HG02870 (cell line): ENCODE measurements around the gene RSPH10B2.
"Not testable (repeated sequence)": the region's sequence is repeated elsewhere in the genome, so short reads cannot be mapped to it uniquely, and the experiment has no call there.

Source experiments
- ATAC-seq: cut with Tn5 transposase; IDR thresholded peaks from one replicate; pipeline ENCODE4 v1.9.1; 2021; ENCODE audit warnings: mild to moderate bottlenecking, moderate library complexity; ENCODE audit not compliant: unreplicated experiment

The RSPH10B2 gene

DNA sequence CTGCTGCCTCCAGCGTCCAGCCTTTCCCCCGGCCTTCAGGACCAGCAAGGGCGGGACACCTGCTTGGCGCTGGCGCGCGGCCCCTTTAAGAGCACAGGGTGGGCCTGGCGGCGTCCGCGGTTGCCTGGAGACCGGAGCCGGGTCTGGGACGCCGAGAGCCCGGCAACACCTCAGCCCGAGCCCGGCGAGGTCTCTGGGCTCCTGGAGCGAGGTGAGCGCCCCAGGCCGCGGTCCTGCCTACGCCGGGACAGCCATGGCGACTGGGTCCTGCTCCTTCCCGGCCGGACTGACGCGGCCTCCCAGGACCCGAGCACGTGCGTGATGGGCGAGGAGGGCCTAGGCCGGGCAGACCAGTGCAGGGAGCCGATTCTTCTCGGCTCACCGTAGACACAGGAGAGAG, at the start of gene RSPH10B2:
Gene RSPH10B2 (plus strand): TSS at position 140 of the 400 bp plus-strand sequence. CDS start 3,575 bp downstream, outside the sequence.
- not testable (repeated sequence) for ATAC-seq

DNA sequence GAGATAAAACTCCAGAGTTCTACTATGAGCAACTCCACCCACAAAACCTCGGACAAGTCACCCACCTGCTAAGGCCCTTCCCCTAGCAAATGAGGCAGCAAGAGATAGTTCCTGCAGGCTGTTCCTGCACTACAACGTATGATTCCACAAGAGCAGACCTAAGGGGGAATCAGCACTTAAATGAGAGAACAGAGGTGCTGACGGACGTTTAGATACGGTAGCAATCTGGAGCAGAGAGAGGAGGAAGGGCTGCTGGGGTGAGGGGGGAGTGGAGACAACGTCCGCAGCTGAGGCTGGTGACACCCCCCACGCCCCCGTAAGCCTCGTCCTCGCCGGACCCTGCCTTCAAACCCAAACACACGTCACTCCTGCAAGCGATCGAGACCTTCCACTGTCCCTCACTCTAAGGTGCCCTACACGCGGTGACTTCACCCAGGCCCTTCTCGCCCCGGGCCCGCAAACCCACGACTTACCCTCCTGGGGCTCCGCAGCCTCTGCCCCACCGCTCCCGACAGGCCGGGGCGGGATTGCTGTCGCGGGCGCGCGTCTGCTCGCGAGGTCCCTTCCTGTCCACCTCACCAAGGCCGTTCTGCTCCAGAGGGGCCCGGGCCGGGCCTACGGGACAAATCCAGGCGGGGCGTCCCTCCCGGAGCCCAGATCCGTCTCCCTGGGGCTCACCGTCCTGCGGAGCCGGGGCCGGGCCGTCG, 47.8 kb upstream of the RSPH10B2 start:
- ATAC-seq, result peak; percentile 19

DNA sequence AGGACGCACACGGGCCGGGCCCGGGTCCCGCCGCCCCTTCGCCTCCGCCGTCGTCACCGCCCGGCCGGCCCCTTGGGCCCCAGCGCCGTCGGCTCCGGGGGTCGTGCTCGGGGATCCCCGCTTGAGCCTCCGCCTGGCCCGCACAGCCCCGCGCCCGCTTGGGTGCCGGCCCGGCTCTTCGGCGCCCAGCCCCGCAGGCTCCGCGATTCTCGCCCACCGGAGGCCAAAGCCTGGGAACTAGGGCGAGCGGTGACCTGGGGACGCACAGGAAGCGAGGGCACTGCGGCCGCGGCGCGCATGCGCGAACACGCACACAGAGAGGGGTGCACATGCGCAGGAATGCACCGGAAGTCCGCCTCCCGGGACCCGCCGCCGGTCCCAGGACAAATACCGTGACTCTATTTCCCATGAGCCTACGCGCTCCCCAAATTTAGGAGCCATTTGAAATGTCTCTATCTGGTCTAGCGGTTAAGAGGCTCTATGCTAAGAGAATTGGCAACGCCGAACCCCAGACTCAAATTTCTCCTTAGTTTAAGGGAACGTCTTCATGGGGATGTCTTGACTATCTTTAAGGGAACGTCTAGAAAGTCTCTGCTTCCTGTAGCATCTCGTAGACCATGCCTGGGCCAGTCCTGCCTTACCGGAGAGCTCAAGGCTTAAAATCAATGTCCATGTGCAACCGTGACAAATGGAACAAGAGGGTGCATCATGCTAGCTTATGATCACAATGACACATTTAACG, 47.1 kb upstream of the RSPH10B2 start, which contains the start of gene ZNF12:
Gene ZNF12 (minus strand): TSS at position 282 of the 742 bp plus-strand sequence. CDS start 1,774 bp downstream, outside the sequence.
- ATAC-seq, result peak; percentile 87

DNA sequence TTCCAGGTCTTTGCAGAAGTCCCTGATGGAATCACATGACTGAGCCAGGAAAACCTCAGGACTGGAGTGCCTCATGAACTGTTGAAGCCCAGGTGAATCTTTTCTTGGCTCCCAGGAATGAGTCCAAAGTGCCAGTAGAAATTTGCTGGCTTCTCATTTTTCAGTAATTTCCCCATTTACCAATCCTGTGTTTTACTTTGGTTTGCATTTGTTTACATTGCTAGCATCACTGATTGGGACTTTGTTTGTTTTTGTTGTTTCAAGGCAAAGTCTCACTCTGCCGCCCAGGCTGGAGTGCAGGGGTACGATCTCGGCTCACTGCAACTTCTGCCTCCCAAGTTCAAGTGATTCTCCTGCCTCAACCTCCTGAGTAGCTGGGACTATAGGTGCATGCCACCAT, 45.6 kb upstream of the RSPH10B2 start:
- no peak for ATAC-seq

DNA sequence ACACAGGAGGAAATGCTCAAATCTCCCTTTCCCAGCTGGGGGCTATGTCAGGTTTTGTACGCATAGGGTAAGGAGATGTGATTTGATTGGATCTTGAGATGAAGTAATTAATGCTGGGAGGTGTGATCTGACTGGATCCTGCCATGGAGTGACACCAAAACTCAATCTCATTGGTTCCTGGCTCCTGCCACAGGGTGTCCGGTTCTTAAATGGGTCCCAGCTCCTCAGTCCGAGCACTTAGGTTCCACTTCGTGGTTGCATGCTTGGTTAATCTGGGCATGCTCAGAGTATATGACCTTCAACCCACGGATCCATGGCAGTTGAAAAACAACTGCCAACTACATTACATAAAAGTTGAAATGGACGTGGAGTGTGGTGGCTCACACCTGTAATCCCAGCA, 44.1 kb upstream of the RSPH10B2 start:
- no peak for ATAC-seq

DNA sequence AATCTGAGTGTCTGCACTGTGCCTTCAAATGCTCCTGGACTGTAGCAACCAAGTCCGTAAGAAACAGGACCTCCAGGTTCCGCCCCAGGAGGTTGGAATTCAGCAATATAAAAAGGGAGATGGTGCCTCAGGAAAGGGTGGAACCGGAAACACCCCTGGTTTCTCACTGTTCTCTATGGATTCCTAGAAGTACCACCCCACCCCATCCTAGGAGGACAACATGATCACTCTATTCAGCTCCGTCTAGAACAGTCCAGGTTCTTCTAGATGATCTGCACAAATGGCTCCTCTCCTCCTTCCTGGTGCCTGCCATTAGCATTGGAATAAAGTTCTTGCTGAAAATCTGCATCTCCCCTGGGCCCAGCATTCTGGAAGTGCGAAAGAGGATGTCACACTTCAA, 39.5 kb upstream of the RSPH10B2 start:
- no peak for ATAC-seq

DNA sequence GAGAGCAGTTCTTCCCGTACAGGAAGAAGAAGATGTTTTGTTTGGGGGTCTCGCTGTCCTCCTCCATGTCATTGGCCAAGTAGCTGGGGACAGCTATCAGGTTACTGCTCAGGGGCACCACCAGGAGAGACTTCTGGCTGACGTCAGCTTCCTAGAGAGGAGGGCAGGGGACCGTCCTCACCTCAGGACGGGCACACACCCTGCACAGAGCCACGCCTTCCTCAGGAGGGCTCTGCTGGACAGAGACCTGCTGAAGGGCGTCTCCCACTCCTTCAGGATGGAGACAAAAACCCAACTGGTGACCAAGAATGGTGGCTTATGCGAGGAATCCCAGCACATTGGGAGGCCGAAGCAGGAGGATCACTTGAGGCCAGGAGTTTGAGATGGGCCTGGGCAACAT, 38.0 kb upstream of the RSPH10B2 start:
- ATAC-seq, result not testable (repeated sequence)

DNA sequence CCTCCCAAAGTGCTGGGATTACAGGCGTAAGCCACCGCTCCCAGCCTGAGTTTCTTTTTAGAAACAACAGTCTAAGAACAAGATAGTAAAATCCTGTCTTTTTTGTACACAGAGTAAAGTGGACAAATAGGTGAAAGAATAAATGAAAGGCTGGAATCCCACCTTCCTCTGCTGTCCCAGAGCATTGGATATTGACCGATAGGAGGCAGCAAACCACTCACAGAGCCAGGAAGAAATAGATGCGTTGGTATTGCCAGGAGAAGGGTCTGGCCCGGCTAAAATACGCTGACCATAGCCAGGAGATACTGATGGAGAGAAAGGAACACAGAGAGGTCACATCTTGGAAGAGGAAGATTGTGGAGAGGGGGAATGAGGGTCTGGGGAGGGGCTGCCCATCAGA, 35.8 kb upstream of the RSPH10B2 start:
- ATAC-seq, result no peak

DNA sequence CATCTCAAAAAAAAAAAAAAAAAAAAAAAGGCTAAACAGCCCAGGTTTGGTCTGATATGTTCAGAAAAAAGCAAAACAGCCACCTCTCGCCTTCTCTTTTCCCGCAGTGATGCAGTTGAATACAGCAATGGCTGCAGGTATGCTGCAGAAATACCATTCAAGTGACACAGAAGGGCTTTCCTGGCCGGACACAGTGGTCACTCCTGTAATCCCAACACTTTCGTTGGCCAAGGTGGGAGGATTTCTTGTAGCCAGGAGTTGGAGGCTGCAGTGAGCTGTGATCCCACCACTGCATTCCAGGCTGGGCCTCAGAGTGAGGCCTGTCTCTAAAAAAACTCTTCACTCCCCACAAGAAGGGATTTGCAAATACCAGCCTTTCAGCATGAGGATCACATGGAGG, 29.6 kb upstream of the RSPH10B2 start:
- ATAC-seq, result not testable (repeated sequence)

DNA sequence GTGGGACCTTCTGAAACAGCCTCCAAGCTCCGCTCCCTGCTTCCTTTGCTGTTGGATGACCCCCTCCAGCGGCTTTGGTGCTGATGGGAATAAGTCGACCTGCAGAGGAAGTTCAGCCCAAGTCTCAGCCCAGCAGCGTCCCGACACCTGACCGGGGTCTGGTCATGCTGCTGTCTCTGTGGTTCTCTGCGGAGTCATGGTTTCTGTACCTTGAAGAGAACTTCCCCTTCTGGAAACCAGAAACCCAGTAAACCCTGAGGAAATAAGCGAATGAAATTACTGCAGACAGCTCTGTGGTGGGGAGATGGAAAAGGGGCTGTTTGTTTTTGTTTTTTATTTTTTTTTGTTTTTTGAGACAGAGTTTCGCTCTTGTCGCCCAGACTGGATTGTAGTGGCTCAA, 28.9 kb upstream of the RSPH10B2 start:
- ATAC-seq, result peak; percentile 59

DNA sequence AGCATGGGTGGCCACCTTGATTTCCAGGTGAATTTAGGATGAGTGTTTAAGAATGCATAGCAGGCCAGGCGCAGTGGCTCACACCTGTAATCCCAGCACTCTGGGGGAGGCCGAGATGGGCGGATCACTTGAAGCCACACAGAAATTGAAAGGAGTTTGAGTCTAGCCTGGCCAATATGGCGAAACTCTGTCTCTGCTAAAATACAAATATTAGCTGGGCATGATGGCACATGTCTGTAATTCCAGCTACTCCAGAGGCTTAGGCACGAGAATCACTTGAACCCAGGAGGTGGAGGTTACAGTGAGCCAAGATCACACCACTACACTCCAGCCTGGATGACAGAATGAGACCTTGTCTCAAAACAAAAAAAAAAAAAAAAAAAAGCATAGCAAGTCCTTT, 27.6 kb upstream of the RSPH10B2 start:
- ATAC-seq, result not testable (repeated sequence)

DNA sequence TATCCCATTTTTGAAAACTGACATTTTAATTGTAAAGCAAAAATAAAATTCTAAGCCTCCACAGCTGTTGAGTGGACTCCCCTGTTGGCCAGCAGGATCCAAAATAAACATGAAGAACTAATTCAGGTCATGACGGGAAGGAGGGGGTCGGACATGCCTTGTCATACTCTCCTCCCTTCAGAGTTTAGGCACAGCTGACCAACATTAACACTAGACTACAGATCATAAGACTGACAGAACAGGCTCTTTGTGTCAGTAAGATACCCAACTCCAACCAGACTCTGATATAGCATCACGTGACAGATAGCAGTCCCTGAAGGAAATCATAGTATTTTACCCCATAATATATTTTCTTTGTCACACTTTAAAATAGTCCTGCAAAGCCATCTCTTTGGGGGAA, 26.2 kb upstream of the RSPH10B2 start:
- no peak for ATAC-seq

DNA sequence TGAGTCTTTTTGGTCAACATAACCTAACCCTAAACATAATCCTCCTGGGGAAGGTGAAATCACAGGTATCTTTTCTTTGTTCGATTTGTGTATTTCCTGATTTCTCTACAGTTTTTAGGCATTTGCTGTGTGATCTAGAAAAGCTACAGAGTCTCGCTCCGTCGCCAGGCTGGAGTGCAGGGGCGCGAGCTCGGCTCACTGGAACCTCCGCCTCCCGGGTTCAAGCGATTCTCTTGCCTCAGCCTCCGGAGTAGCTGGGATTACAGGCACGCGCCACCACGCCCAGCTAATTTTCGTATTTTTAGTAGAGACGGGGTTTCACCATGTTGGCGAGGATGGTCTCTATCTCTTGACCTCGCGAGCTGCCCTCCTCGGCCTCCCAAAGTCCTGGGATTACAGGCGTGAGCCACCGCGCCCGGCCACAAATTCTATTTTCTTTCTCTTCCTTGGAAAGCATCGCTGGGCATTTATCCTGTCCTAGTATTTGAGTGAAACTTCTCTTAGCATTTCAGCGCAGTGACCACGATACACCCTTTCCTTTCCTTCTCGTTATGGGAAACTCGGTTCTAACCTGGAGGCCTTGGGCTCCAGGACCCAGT, 24.9 kb upstream of the RSPH10B2 start:
- not testable (repeated sequence) for ATAC-seq

DNA sequence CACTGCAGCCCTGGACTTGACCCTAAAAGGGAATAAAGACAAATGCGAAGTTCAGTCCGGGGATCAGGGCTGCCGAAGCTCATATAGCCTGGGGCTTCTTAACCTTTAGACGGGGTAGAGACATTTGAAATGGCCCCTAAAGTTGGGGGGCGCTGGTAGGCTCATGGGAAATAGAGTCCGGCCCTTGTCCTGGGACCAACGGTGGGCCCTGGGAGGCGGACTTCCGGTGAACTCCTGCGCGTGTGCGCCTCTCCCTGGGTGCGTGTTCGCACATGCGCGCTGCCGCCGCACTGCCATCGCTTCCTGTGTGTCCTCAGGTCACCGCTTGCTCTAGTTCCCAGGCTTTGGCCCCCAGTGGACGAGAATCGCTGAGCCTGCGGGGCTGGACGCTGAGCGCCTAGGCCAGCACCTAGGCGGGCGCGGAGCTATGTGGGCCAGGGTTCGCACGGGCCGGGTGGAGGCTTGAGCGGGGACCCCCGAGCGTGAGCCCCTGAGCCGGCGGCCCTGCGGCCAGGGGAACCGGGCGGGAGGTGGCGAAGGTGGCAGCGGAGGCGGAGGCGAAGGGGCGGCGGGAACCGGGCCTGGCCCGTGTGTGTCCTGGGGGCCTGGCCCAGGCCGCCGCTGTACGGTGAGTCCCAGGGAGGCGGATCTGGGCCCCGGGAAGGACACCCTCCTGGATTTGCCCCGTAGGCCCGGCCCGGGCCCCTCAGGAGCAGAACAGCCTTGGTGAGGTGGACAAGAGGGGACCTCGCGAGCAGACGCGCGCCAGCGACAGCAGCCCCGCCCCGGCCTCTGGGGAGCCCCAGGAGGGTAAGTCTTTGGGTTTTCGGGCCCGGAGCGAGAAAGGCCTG, 24.2 kb upstream of the RSPH10B2 start:
- ATAC-seq, result peak; percentile 86

DNA sequence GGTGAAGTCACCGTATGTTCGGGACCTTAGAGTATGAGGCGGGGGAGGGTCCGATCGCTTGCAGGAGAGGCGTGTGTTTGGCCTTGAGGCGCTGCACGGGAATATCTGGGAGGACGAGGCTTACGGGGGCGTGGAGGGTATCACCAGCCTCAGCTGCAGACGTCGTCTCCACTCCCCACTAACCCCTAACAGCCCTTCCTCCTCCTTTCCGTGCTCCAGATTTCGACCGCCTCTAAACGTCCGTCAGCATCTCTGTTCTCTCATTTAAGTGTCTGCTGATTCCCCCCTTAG, 23.6 kb upstream of the RSPH10B2 start:
- no peak for ATAC-seq

DNA sequence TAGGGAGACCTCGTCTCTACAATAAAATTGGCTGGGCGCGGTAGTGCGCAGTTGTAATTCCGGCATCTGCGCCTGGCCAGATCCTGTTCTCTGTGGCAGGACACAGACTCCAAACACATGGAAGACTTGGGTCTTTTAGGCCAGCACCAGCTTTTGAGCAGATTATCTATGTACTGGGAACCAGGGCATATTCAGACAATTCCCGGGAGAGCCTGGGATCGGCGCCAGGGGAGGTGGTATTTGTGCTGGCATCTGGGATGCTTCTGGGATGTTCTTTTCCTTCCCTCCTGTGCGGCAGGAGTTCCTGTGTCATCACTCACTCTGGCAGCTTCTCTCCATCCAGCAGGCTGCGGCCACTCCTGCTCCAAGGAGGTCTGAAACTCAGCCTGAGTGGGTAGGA, 15.5 kb upstream of the RSPH10B2 start:
- ATAC-seq, result not testable (repeated sequence)

DNA sequence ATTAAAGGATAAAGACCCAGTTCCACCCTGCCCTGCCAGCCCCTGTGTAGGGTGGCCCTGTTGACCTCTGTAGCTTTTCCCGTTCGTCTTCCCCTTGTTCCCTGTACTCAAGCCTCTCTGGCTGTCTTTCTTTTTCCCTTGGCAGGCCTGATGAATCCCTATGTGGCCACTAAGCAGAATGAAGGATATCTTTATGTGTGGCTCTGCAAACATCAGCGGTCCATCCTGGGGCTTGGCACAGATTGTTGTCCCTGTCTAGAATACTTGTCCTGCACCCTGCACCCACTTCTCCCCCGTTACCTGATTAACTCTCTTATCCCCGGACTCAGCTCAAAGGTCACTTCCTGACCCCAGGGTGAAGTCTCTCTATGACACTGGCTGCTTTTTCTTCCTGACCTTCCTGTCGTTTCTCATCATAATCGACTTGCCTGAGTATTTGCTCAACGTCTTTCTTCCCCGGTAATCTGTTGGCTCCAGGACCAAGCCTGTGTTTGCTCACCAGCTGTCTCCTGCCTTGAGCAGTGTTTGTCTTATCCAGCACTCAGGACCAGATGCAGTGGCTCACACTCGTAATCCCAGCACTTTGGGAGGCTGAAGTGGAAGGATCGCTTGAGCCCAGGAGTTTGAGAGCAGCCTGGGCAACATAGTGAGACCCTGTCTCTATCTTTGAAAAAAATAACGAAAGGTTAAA, 9.3 kb upstream of the RSPH10B2 start:
- not testable (repeated sequence) for ATAC-seq

DNA sequence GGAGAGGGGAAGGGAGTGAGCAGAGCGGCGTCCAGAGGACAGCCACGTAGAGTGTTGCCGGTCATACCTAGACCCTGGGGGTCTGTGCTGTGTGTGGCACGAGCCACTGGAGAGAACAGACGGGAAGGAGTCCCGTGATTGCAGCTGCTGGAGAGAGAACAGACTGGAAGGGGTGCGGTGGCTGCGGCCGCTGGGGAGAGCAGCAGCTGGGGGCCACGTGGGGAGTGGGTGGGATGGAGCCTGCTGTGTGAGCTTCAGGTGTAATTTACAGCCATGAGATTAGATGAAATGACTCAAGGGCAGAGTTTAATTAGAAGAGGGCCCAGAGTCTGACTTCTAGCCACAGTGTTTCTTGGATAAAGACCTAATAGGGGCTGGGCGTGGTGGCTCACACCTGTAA, 4.6 kb upstream of the RSPH10B2 start:
- not testable (repeated sequence) for ATAC-seq

DNA sequence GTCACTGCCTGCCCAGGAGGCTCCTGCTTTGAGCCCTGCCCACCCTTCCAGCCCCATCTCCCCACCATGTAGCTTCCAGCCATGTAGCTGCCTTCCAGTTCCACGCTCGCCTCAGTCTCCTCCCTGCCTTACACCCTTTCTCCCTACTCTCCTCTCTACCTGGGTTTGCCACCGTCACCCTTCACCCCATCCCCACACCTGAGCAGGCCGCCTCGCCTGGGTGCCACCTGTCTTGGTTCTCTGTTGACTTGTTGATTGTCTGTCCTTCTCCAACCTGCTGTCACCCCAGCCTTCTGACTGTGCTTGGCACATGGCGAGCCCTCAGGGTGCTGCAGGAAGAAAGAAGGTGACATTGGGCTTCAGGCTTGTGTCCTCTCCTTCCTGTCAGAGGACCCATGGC, 3.7 kb upstream of the RSPH10B2 start:
- not testable (repeated sequence) for ATAC-seq

DNA sequence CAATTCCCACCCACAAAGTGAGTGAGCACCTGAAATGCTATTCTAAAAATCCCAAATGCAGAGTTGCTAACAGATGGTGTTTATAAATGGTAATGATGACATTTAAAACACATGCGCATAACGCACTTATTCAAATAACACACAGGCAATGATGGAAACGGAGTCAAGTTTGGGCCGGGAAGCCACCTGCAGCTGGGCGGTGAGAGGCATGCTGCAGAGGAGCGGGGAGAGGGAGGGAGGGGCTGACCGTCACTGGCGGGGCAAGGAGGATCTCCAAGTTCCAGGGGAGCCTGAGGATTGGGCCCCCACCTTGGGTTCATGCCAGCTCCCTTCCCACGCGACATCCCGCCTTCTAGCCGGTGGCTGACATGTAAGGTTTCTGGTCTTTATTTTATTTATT, 7.3 kb downstream of the RSPH10B2 start:
- not testable (repeated sequence) for ATAC-seq
